ENCODE measurements around the gene PBLD.

GRCh38 chr10:68371604-68372003, 38.9 kb upstream of the PBLD start:
- TF ChIP-seq, protein P1, sequence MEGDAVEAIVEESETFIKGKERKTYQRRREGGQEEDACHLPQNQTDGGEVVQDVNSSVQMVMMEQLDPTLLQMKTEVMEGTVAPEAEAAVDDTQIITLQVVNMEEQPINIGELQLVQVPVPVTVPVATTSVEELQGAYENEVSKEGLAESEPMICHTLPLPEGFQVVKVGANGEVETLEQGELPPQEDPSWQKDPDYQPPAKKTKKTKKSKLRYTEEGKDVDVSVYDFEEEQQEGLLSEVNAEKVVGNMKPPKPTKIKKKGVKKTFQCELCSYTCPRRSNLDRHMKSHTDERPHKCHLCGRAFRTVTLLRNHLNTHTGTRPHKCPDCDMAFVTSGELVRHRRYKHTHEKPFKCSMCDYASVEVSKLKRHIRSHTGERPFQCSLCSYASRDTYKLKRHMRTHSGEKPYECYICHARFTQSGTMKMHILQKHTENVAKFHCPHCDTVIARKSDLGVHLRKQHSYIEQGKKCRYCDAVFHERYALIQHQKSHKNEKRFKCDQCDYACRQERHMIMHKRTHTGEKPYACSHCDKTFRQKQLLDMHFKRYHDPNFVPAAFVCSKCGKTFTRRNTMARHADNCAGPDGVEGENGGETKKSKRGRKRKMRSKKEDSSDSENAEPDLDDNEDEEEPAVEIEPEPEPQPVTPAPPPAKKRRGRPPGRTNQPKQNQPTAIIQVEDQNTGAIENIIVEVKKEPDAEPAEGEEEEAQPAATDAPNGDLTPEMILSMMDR (IDR thresholded peaks at IDR 0.05; ENCODE audit: low read length), result no peak
- no peak for TF ChIP-seq EZH2 (IDR thresholded peaks at IDR 0.05; ENCODE audit: borderline replicate concordance, low read length)
